HG03342 (cell line): Measurements from ENCODE around the gene EMB.
"Not testable (repeated sequence)": the region's sequence is repeated elsewhere in the genome, so short reads cannot be mapped to it uniquely, and the experiment has no call there.

Source experiments
- ATAC-seq: cut with Tn5 transposase; IDR thresholded peaks from one replicate; pipeline ENCODE4 v1.9.1; 2021; ENCODE audit warnings: mild to moderate bottlenecking, moderate library complexity; ENCODE audit not compliant: unreplicated experiment

EMB gene

GRCh38 chr5:50440651-50441492, at the start of gene EMB:
Gene EMB, minus strand, starts transcription at chr5:50441288. Its CDS starts 137 bp downstream, at chr5:50441151.
- ATAC-seq, result peak; percentile 60

GRCh38 chr5:50489491-50489890, 48.4 kb upstream of the EMB start:
- not testable (repeated sequence) for ATAC-seq

- ATAC-seq, result not testable (repeated sequence)
These were observed 37.7 kb upstream of the EMB start for GRCh38 chr5:50478790-50479189.

- peak; percentile 99 for ATAC-seq
These were observed 35.5 kb upstream of the EMB start for GRCh38 chr5:50476549-50476948.

GRCh38 chr5:50465015-50465414, 23.9 kb upstream of the EMB start:
- not testable (repeated sequence) for ATAC-seq

GRCh38 chr5:50463726-50464125, 22.6 kb upstream of the EMB start:
- no peak for ATAC-seq

GRCh38 chr5:50463047-50463446, 22.0 kb upstream of the EMB start:
- no peak for ATAC-seq

- ATAC-seq, result not testable (repeated sequence)
These were observed 21.5 kb upstream of the EMB start for GRCh38 chr5:50462579-50462978.

- ATAC-seq, result not testable (repeated sequence)
These were observed 17.3 kb upstream of the EMB start for GRCh38 chr5:50458372-50458771.

- not testable (repeated sequence) for ATAC-seq
These were observed 8.2 kb upstream of the EMB start for GRCh38 chr5:50449241-50449640.

GRCh38 chr5:50447941-50448340, 6.9 kb upstream of the EMB start:
- ATAC-seq, result no peak

GRCh38 chr5:50447228-50447627, 6.1 kb upstream of the EMB start:
- ATAC-seq, result no peak

GRCh38 chr5:50445296-50445949, 4.3 kb upstream of the EMB start:
- peak; percentile 72 for ATAC-seq

GRCh38 chr5:50442559-50443539, 1.8 kb upstream of the EMB start:
- ATAC-seq, result not testable (repeated sequence)

GRCh38 chr5:50441493-50441955, 436 bp upstream of the EMB start:
- ATAC-seq, result peak; percentile 2

GRCh38 chr5:50439221-50439620, 1.9 kb downstream of the EMB start:
- ATAC-seq, result no peak

GRCh38 chr5:50438060-50438459, 3.0 kb downstream of the EMB start:
- not testable (repeated sequence) for ATAC-seq

- ATAC-seq, result no peak
These were observed 5.9 kb downstream of the EMB start for GRCh38 chr5:50435168-50435567.

- not testable (repeated sequence) for ATAC-seq
These were observed 9.8 kb downstream of the EMB start for GRCh38 chr5:50431133-50431904.
